Measurements from ENCODE around the gene TPSAB1. TPM values are rescaled to one million over a fixed set of nuclear protein-coding genes. Genes with fewer than 3 reads are reported as not detected.

TPSAB1 gene
- polyA plus RNA-seq, 3 donors = not detected

- Histone ChIP-seq H3K4me1 (ENCODE audit: control insufficient read depth in 1 of 2, insufficient read depth in 2 of 2, low read length in 2 of 2) (no peaks in the 10 kb centered on the region), H3K79me2 (ENCODE audit: insufficient read depth, low read length) (no peaks in the 10 kb centered on the region), H4K20me1 (ENCODE audit: insufficient read depth, low read length) (no peaks in the 10 kb centered on the region), H3K4me2 (replicated peaks; ENCODE audit: extremely low read depth, low read length, poor library complexity, severe bottlenecking) (no peak overlapping the region), H3K4me3 (replicated peaks in 1 of 3; ENCODE audit: low read depth in 2 of 3, low read length in 3 of 3) (no peak overlapping the region), H3K9me3 (replicated peaks in 1 of 2; ENCODE audit: control insufficient read depth in 1 of 2, insufficient read depth in 1 of 2, low read length in 2 of 2) (no peaks in the 10 kb centered on the region), H3K27me3 (ENCODE audit: control insufficient read depth in 2 of 2, insufficient read depth in 2 of 2, low read length in 2 of 2) (no peaks in the 10 kb centered on the region), H3K27ac (ENCODE audit: low read depth in 1 of 2, low read length in 2 of 2) (no peak overlapping the region), H3K36me3 (replicated peaks in 1 of 2; ENCODE audit: control insufficient read depth in 1 of 2, insufficient read depth in 2 of 2, low read length in 2 of 2) (no peaks in the 10 kb centered on the region), H3K9ac (ENCODE audit: insufficient read depth, low read length, poor library complexity, severe bottlenecking) (no peak overlapping the region), H2AFZ (ENCODE audit: insufficient read depth, low read depth, low read length, poor library complexity, severe bottlenecking) (no peak overlapping the region)
- intact Hi-C loops (cut with micrococcal nuclease) = no loop called here
- Mint-ChIP-seq H3K4me3 (no peak overlapping the region), H3K27ac (no peak overlapping the region), H3K4me1 (no peaks in the 10 kb centered on the region), H3K9me3 (peaks cover 0 to 10% (median 3%) of the 10 kb centered on the region in 7 donors), H3K27me3 (ENCODE audit: low read depth in 3 of 3) (peaks cover 8 to 22% (median 13%) of the 10 kb centered on the region in 3 donors), H3K36me3 (no peaks in the 10 kb centered on the region)
- no peak for TF ChIP-seq CTCF (IDR thresholded peaks at IDR 0.05)
- DNase-seq = no peak
- 87% methylated on average over 9 of the region's 9 CpGs for WGBS (ENCODE audit: insufficient coverage)
Measured at GRCh38 chr16:1272453-1273198, 32.1 kb downstream of the TPSAB1 start.

GRCh38 chr16:1273816-1274215, 33.3 kb downstream of the TPSAB1 start:
- no peak for TF ChIP-seq CTCF (IDR thresholded peaks at IDR 0.05)
- Histone ChIP-seq H3K27ac (ENCODE audit: low read depth in 1 of 2, low read length in 2 of 2) (no peak overlapping the region), H3K36me3 (replicated peaks in 1 of 2; ENCODE audit: control insufficient read depth in 1 of 2, insufficient read depth in 2 of 2, low read length in 2 of 2) (no peaks in the 10 kb centered on the region), H3K27me3 (ENCODE audit: control insufficient read depth in 2 of 2, insufficient read depth in 2 of 2, low read length in 2 of 2) (no peaks in the 10 kb centered on the region), H3K9me3 (replicated peaks in 1 of 2; ENCODE audit: control insufficient read depth in 1 of 2, insufficient read depth in 1 of 2, low read length in 2 of 2) (no peaks in the 10 kb centered on the region), H3K79me2 (ENCODE audit: insufficient read depth, low read length) (no peaks in the 10 kb centered on the region), H2AFZ (ENCODE audit: insufficient read depth, low read depth, low read length, poor library complexity, severe bottlenecking) (no peak overlapping the region), H3K4me1 (ENCODE audit: control insufficient read depth in 1 of 2, insufficient read depth in 2 of 2, low read length in 2 of 2) (no peaks in the 10 kb centered on the region), H3K4me3 (replicated peaks in 1 of 3; ENCODE audit: low read depth in 2 of 3, low read length in 3 of 3) (no peak overlapping the region), H3K9ac (ENCODE audit: insufficient read depth, low read length, poor library complexity, severe bottlenecking) (no peak overlapping the region), H4K20me1 (ENCODE audit: insufficient read depth, low read length) (no peaks in the 10 kb centered on the region), H3K4me2 (replicated peaks; ENCODE audit: extremely low read depth, low read length, poor library complexity, severe bottlenecking) (no peak overlapping the region)
- WGBS (ENCODE audit: insufficient coverage) = 99% methylated on average over 13 of the region's 15 CpGs
- Mint-ChIP-seq H3K4me1 (no peaks in the 10 kb centered on the region), H3K27me3 (ENCODE audit: low read depth in 3 of 3) (peaks cover 18 to 33% (median 23%) of the 10 kb centered on the region in 3 donors), H3K4me3 (no peak overlapping the region), H3K36me3 (no peaks in the 10 kb centered on the region), H3K9me3 (peaks cover 0 to 10% (median 3%) of the 10 kb centered on the region in 7 donors), H3K27ac (no peak overlapping the region)
- intact Hi-C loops (cut with micrococcal nuclease) = no loop called here
- no peak for DNase-seq
